Stimulated activated memory B cell treated with anti-CD40 and anti-IgM and Interleukin-4, amounts not matched to agents 10 μg/mL and 1 μg/mL and 100 μg/mL, for 72 hours (primary cell): Measurements from ENCODE around the gene NR4A1.
A peak's percentile ranks its signal among the peaks of the same experiment; 100 is the strongest.

Source experiments
- ATAC-seq: fragments of 150-1000 bp; cut with Tn5 transposase; 2 replicates; pipeline ENCODE4 v1.10.0; 2021
- H3K27ac Mint-ChIP-seq: one replicate; pipeline ENCODE4 v1.8.0; 2022; ENCODE audit warnings: mild to moderate bottlenecking, mixed read lengths
- H3K27me3 Mint-ChIP-seq: one replicate; pipeline ENCODE4 v1.8.0; 2022; ENCODE audit warnings: mixed read lengths
- H3K36me3 Mint-ChIP-seq: one replicate; pipeline ENCODE4 v1.8.0; 2022; ENCODE audit warnings: mixed read lengths
- H3K4me1 Mint-ChIP-seq: one replicate; pipeline ENCODE4 v1.8.0; 2022; ENCODE audit warnings: mixed read lengths
- H3K4me3 Mint-ChIP-seq: one replicate; pipeline ENCODE4 v1.8.0; 2022; ENCODE audit warnings: mild to moderate bottlenecking, moderate library complexity, mixed read lengths
- H3K9me3 Mint-ChIP-seq: one replicate; pipeline ENCODE4 v1.8.0; 2022; ENCODE audit warnings: mixed read lengths

The NR4A1 gene

GRCh38 chr12:52057638-52058576 lies 6.7 kb downstream of the NR4A1 start:
- no peak overlapping the region for H3K27ac Mint-ChIP-seq
- no peak for ATAC-seq
- H3K36me3 Mint-ChIP-seq = peaks cover 30% of the 10 kb centered on the region
- H3K4me1 Mint-ChIP-seq = peaks cover 25% of the 10 kb centered on the region
- H3K27me3 Mint-ChIP-seq = no peaks in the 10 kb centered on the region
- H3K4me3 Mint-ChIP-seq = no peak overlapping the region
- H3K9me3 Mint-ChIP-seq = no peaks in the 10 kb centered on the region

GRCh38 chr12:52058631-52059361 lies 7.6 kb downstream of the NR4A1 start:
- Mint-ChIP-seq H3K9me3 (no peaks in the 10 kb centered on the region), H3K4me3 (no peak overlapping the region), H3K36me3 (peaks cover 30% of the 10 kb centered on the region), H3K27me3 (peaks cover 5% of the 10 kb centered on the region), H3K27ac (no peak overlapping the region), H3K4me1 (peaks cover 16% of the 10 kb centered on the region)
- no peak for ATAC-seq

- H3K9me3 Mint-ChIP-seq = no peaks in the 10 kb centered on the region
- peaks cover 15% of the 10 kb centered on the region for H3K27me3 Mint-ChIP-seq
- no peak overlapping the region for H3K4me3 Mint-ChIP-seq
- no peak for ATAC-seq
- H3K4me1 Mint-ChIP-seq = peaks cover 5% of the 10 kb centered on the region
- peaks cover 23% of the 10 kb centered on the region for H3K36me3 Mint-ChIP-seq
- no peak overlapping the region for H3K27ac Mint-ChIP-seq
Measured at GRCh38 chr12:52059582-52060497, 8.6 kb downstream of the NR4A1 start.

GRCh38 chr12:52060498-52061177 lies 9.4 kb downstream of the NR4A1 start:
- peaks cover 23% of the 10 kb centered on the region for H3K36me3 Mint-ChIP-seq
- ATAC-seq = no peak
- H3K9me3 Mint-ChIP-seq = no peaks in the 10 kb centered on the region
- no peak overlapping the region for H3K27ac Mint-ChIP-seq
- H3K4me1 Mint-ChIP-seq = no peaks in the 10 kb centered on the region
- H3K4me3 Mint-ChIP-seq = no peak overlapping the region
- H3K27me3 Mint-ChIP-seq = peaks cover 18% of the 10 kb centered on the region

- no peaks in the 10 kb centered on the region for H3K9me3 Mint-ChIP-seq
- H3K27me3 Mint-ChIP-seq = peaks cover 18% of the 10 kb centered on the region
- no peak overlapping the region for H3K4me3 Mint-ChIP-seq
- peaks cover 18% of the 10 kb centered on the region for H3K36me3 Mint-ChIP-seq
- ATAC-seq = no peak
- H3K27ac Mint-ChIP-seq = no peak overlapping the region
- no peaks in the 10 kb centered on the region for H3K4me1 Mint-ChIP-seq
Measured at GRCh38 chr12:52061470-52062166, 10.4 kb downstream of the NR4A1 start.

- no peak for ATAC-seq
- Mint-ChIP-seq H3K27ac (no peak overlapping the region), H3K9me3 (no peaks in the 10 kb centered on the region), H3K4me1 (no peaks in the 10 kb centered on the region), H3K36me3 (peaks cover 12% of the 10 kb centered on the region), H3K4me3 (no peak overlapping the region), H3K27me3 (peaks cover 18% of the 10 kb centered on the region)
Measured at GRCh38 chr12:52062167-52063081, 11.2 kb downstream of the NR4A1 start.

GRCh38 chr12:52063082-52063924 lies 12.1 kb downstream of the NR4A1 start:
- Mint-ChIP-seq H3K4me3 (no peak overlapping the region), H3K27me3 (peaks cover 18% of the 10 kb centered on the region), H3K36me3 (peaks cover 8% of the 10 kb centered on the region), H3K27ac (no peak overlapping the region), H3K9me3 (no peaks in the 10 kb centered on the region), H3K4me1 (no peaks in the 10 kb centered on the region)
- ATAC-seq = no peak

GRCh38 chr12:52063981-52064649 lies 12.9 kb downstream of the NR4A1 start:
- peak overlapping the region; percentile 38 for H3K27ac Mint-ChIP-seq
- H3K9me3 Mint-ChIP-seq = no peaks in the 10 kb centered on the region
- H3K27me3 Mint-ChIP-seq = peaks cover 18% of the 10 kb centered on the region
- peaks cover under 1% of the 10 kb centered on the region for H3K4me1 Mint-ChIP-seq
- no peak for ATAC-seq
- no peak overlapping the region for H3K4me3 Mint-ChIP-seq
- H3K36me3 Mint-ChIP-seq = peaks cover under 1% of the 10 kb centered on the region

GRCh38 chr12:52066346-52067080 lies 15.3 kb downstream of the NR4A1 start:
- ATAC-seq = no peak
- Mint-ChIP-seq H3K9me3 (no peaks in the 10 kb centered on the region), H3K27me3 (peaks cover 18% of the 10 kb centered on the region), H3K4me3 (no peak overlapping the region), H3K4me1 (peaks cover 20% of the 10 kb centered on the region), H3K27ac (no peak overlapping the region), H3K36me3 (no peaks in the 10 kb centered on the region)

- H3K4me3 Mint-ChIP-seq = no peak overlapping the region
- H3K4me1 Mint-ChIP-seq = peaks cover 20% of the 10 kb centered on the region
- ATAC-seq = no peak
- H3K27ac Mint-ChIP-seq = no peak overlapping the region
- no peaks in the 10 kb centered on the region for H3K36me3 Mint-ChIP-seq
- H3K9me3 Mint-ChIP-seq = no peaks in the 10 kb centered on the region
- H3K27me3 Mint-ChIP-seq = peaks cover 18% of the 10 kb centered on the region
Measured at GRCh38 chr12:52067081-52067374, 15.8 kb downstream of the NR4A1 start.

- Mint-ChIP-seq H3K36me3 (peaks cover 17% of the 10 kb centered on the region), H3K4me1 (peaks cover 37% of the 10 kb centered on the region), H3K9me3 (no peaks in the 10 kb centered on the region), H3K4me3 (peak within 1 kb of the TSS; percentile 87), H3K27me3 (peaks cover 6% of the 10 kb centered on the region), H3K27ac (peak within 1 kb of the TSS; percentile 97)
- peak; percentile 99 for ATAC-seq
Measured at GRCh38 chr12:52069327-52070184, 18.3 kb downstream of the NR4A1 start, which contains the start of gene ATG101. Gene ATG101 (plus strand): TSS chr12:52069978. CDS start chr12:52073651, 3,673 bp downstream.
